ENCODE data around the gene LRP3. TPM values are rescaled to one million over a fixed set of nuclear protein-coding genes. Genes with fewer than 3 reads are reported as not detected.
A peak's percentile ranks its signal among the peaks of the same experiment; 100 is the strongest.

The LRP3 gene
- total and polyA plus RNA-seq, 2 of the 13 experiments (the other 11 are each of a cell fraction or from before 2014, with no cell fraction given): 17.6 to 51.6 TPM

- TF ChIP-seq ATAD3A (CRISPR knock-in tag; IDR thresholded peaks at IDR 0.05) (no peak), HINFP (CRISPR knock-in tag; IDR thresholded peaks at IDR 0.05; ENCODE audit: low read depth) (no peak), ZNF597 (CRISPR knock-in tag; IDR thresholded peaks at IDR 0.05) (no peak), KIAA2018 (CRISPR knock-in tag; IDR thresholded peaks at IDR 0.05; ENCODE audit: borderline replicate concordance) (no peak), GTF3A (CRISPR knock-in tag; conservative IDR thresholded peaks at IDR 0.05) (no peak), DNMT3B (CRISPR knock-in tag; conservative IDR thresholded peaks at IDR 0.05) (no peak), ZNF772 (CRISPR knock-in tag; IDR thresholded peaks at IDR 0.05) (no peak), RXRB (CRISPR knock-in tag; IDR thresholded peaks at IDR 0.05; ENCODE audit: borderline replicate concordance) (peak; percentile 85), TSC22D2 (CRISPR knock-in tag; IDR thresholded peaks at IDR 0.05; ENCODE audit: borderline replicate concordance) (no peak), ZNF737 (CRISPR knock-in tag; IDR thresholded peaks at IDR 0.05; ENCODE audit: borderline replicate concordance) (no peak), NR2C2 (CRISPR knock-in tag; IDR thresholded peaks at IDR 0.05; ENCODE audit: borderline replicate concordance) (no peak), ZNF589 (CRISPR knock-in tag; conservative IDR thresholded peaks at IDR 0.05) (no peak), CAMTA2 (CRISPR knock-in tag; IDR thresholded peaks at IDR 0.05; ENCODE audit: borderline replicate concordance) (no peak), GATAD2A (CRISPR knock-in tag; IDR thresholded peaks at IDR 0.05) (0 out of 2 replicates have a peak, but pooled peaks have one; percentile 34), PPARG (CRISPR knock-in tag; conservative IDR thresholded peaks at IDR 0.05) (peak; percentile 94), SRSF9 (IDR thresholded peaks at IDR 0.05; ENCODE audit: borderline replicate concordance, insufficient read depth, low read depth, low read length, poor library complexity, severe bottlenecking) (no peak), NFIB (CRISPR knock-in tag; IDR thresholded peaks at IDR 0.05; ENCODE audit: borderline replicate concordance) (no peak), WIZ (CRISPR knock-in tag; IDR thresholded peaks at IDR 0.05) (no peak), ZSCAN20 (CRISPR knock-in tag; IDR thresholded peaks at IDR 0.05; ENCODE audit: borderline replicate concordance) (no peak), SMAD1 (CRISPR knock-in tag; IDR thresholded peaks at IDR 0.05; ENCODE audit: borderline replicate concordance, low read depth) (no peak), TBL1XR1 (IDR thresholded peaks at IDR 0.05; ENCODE audit: borderline replicate concordance, low read length, partially characterized antibody) (no peak)
Observed at GRCh38 chr19:33227242-33227650, 33.1 kb downstream of the LRP3 start (continued).
